Natural killer cell (primary cell): Measurements from ENCODE around the gene COL11A1. TPM values are rescaled to one million over a fixed set of nuclear protein-coding genes. Genes with fewer than 3 reads are reported as not detected.

ENCODE experiments used
- ATAC-seq, 3 donors: fragments of 150-1000 bp in 2 of 3; fragments of 200-7000 bp in 1 of 3; cut with Tn5 transposase; 1 replicate in 1 of 3; 2 replicates in 2 of 3; pipeline ENCODE4 v1.10.0; 2021; ENCODE audit warnings: mild to moderate bottlenecking in 2 of 3, moderate library complexity in 2 of 3
- DNase-seq, 2 donors: peaks; one replicate each; pipeline versions ENCODE4 v3.0.0 to v3.0.0-alpha.2; 2013 to 2021; ENCODE audit warnings: mixed read lengths in 1 of 2
- H3K27ac ChIP-seq: one replicate; pipeline ENCODE4 v1.5.1; 2013; ENCODE audit warnings: mild to moderate bottlenecking, low read length
- H3K27me3 ChIP-seq: one replicate; pipeline ENCODE4 v1.6.1; 2013; ENCODE audit warnings: low read length; ENCODE audit not compliant: control insufficient read depth, insufficient read depth
- H3K36me3 ChIP-seq: one replicate; pipeline ENCODE4 v1.6.1; 2013; ENCODE audit warnings: low read length; ENCODE audit not compliant: control insufficient read depth, insufficient read depth
- H3K4me1 ChIP-seq: one replicate; pipeline ENCODE4 v1.6.1; 2013; ENCODE audit warnings: low read length; ENCODE audit not compliant: control insufficient read depth, insufficient read depth
- H3K4me3 ChIP-seq: one replicate; pipeline ENCODE4 v1.5.1; 2013; ENCODE audit warnings: low read length
- H3K9me3 ChIP-seq: one replicate; pipeline ENCODE4 v1.6.1; 2013; ENCODE audit warnings: low read length; ENCODE audit not compliant: control insufficient read depth, insufficient read depth
- H3K27ac Mint-ChIP-seq, 2 donors: one replicate each; pipeline ENCODE4 v1.8.0; 2022; ENCODE audit warnings: mild to moderate bottlenecking in 2 of 2, mixed read lengths in 2 of 2, moderate library complexity in 1 of 2
- H3K27me3 Mint-ChIP-seq, 2 donors: one replicate each; pipeline ENCODE4 v1.8.0; 2022; ENCODE audit warnings: low read depth in 2 of 2, mixed read lengths in 2 of 2
- H3K36me3 Mint-ChIP-seq: one replicate; pipeline ENCODE4 v1.8.0; 2022; ENCODE audit warnings: mixed read lengths
- H3K4me1 Mint-ChIP-seq, 2 donors: one replicate each; pipeline ENCODE4 v1.8.0; 2022; ENCODE audit warnings: mixed read lengths in 2 of 2
- H3K4me3 Mint-ChIP-seq: one replicate; pipeline ENCODE4 v1.8.0; 2022; ENCODE audit warnings: mild to moderate bottlenecking, moderate library complexity, mixed read lengths
- H3K9me3 Mint-ChIP-seq, 2 donors: one replicate each; pipeline ENCODE4 v1.8.0; 2022; ENCODE audit warnings: mixed read lengths in 2 of 2
- WGBS: methylation state at CpG from one replicate; pipeline ENCODE4 v1.1.7; 2013; ENCODE audit warnings: missing lambda C conversion rate; ENCODE audit not compliant: insufficient coverage; 5-methylcytosine and 5-hydroxymethylcytosine counted together
- intact Hi-C: fragments of 100-400 bp; cut with micrococcal nuclease; formaldehyde crosslinking; loops from one replicate; pipeline ENCODE4 v1.14.2; 2022
- total RNA-seq, 4 donors: library from RNA; stranded (reverse); fragments of 120-200 nt in 1 of 4; gene quantifications; one replicate each; pipeline versions ENCODE4 v1.2.3 to v1.2.4, GENCODE V29; 2013 to 2022
- TF ChIP-seq, protein P1 (sequence below): fragments of 200-600 bp; IDR thresholded peaks from one replicate; pipeline ENCODE4 v1.8.0; 2022; ENCODE audit warnings: antibody characterized with exemption

The COL11A1 gene
- total RNA-seq, 3 donors from 2014 or later (not counting 1 experiment from before 2014, with no cell fraction given): not detected

DNA sequence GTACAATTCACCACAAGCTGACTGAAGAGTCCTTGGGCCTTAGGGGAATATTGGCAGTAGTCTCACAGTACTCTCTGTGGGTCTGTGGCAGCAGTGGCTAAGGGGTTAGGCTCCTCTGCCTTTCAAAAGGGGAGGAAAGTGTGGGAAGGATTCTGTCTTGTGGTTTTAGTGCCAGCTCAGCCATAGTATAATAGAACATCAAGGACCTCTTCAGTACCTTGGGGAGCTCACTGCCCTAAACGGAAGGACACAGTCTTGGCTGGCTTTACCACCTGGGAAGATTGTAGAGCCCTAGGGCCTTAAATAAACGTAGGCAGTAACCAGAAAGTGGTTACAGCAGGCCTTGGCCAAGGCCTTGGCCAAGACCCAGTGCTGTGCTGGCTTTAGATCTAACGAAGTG, 265.7 kb downstream of the COL11A1 start:
- Mint-ChIP-seq H3K4me1 (no peaks in the 10 kb centered on the region), H3K27me3 (no peaks in the 10 kb centered on the region), H3K36me3 (peaks cover 11% of the 10 kb centered on the region), H3K27ac (no peak overlapping the region), H3K4me3 (no peak overlapping the region), H3K9me3 (peaks cover 20 to 32% of the 10 kb centered on the region in 2 donors)
- no peaks in the 10 kb centered on the region for H3K27me3 ChIP-seq
- no peaks in the 10 kb centered on the region for H3K4me1 ChIP-seq
- no peaks in the 10 kb centered on the region for H3K36me3 ChIP-seq
- ATAC-seq: no peak
- WGBS: 57% methylated on average over 3 of the region's 3 CpGs
- DNase-seq: no peak
- TF ChIP-seq, protein P1, sequence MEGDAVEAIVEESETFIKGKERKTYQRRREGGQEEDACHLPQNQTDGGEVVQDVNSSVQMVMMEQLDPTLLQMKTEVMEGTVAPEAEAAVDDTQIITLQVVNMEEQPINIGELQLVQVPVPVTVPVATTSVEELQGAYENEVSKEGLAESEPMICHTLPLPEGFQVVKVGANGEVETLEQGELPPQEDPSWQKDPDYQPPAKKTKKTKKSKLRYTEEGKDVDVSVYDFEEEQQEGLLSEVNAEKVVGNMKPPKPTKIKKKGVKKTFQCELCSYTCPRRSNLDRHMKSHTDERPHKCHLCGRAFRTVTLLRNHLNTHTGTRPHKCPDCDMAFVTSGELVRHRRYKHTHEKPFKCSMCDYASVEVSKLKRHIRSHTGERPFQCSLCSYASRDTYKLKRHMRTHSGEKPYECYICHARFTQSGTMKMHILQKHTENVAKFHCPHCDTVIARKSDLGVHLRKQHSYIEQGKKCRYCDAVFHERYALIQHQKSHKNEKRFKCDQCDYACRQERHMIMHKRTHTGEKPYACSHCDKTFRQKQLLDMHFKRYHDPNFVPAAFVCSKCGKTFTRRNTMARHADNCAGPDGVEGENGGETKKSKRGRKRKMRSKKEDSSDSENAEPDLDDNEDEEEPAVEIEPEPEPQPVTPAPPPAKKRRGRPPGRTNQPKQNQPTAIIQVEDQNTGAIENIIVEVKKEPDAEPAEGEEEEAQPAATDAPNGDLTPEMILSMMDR: no peak
- no peak overlapping the region for H3K4me3 ChIP-seq
- H3K27ac ChIP-seq: no peak overlapping the region
- intact Hi-C loops: no loop called here
- peaks cover 16% of the 10 kb centered on the region for H3K9me3 ChIP-seq

DNA sequence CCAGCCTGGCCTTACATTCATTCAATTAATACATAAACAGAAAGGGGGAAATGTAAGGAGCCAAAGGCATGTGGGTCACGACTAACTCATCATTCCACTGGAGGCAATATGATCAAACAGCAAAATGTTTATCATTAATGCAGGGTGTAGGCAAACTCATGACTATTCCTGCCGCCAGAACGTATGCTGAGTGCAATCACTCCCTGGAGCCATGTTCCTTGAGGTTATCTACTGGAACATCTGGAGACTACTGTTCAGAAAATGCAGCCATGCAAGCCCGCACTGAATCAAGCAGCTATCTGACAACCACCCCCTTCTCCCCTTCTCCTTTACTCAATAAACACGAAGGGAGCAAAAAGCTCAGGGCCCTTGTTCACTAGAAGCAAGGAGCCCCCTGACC, 267.6 kb downstream of the COL11A1 start:
- TF ChIP-seq, protein P1: no peak
- Mint-ChIP-seq H3K4me3 (no peak overlapping the region), H3K27me3 (no peaks in the 10 kb centered on the region), H3K36me3 (peaks cover 2% of the 10 kb centered on the region), H3K27ac (no peak overlapping the region), H3K4me1 (no peaks in the 10 kb centered on the region), H3K9me3 (peaks cover 15 to 24% of the 10 kb centered on the region in 2 donors)
- no peak for DNase-seq
- Histone ChIP-seq H3K27me3 (no peaks in the 10 kb centered on the region), H3K4me1 (no peaks in the 10 kb centered on the region), H3K4me3 (no peak overlapping the region), H3K9me3 (peaks cover 16% of the 10 kb centered on the region), H3K27ac (no peak overlapping the region), H3K36me3 (no peaks in the 10 kb centered on the region)
- intact Hi-C loops: no loop called here
- ATAC-seq: no peak
- WGBS: 74% methylated on average over 5 of the region's 5 CpGs

DNA sequence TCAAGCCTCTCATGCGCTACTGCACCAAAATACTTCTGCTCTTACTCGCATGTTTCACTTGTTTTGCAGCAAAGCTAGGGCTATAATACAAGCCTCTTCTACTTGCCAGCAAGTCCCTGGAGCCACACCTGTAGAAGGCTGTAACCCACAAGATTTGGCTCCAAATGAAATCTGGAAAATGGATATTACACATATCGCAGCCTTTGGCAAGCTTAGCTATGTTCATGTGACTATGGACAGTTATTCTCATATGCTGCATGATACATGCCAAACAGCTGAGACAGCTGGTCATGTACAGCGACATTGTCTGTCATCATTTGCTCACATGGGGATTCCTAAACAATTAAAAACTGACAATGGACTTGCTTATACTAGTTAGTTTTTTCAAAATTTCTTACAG, 270.3 kb downstream of the COL11A1 start:
- Histone ChIP-seq H3K4me1 (no peaks in the 10 kb centered on the region), H3K9me3 (peaks cover 19% of the 10 kb centered on the region), H3K27me3 (no peaks in the 10 kb centered on the region), H3K4me3 (no peak overlapping the region), H3K27ac (no peak overlapping the region), H3K36me3 (no peaks in the 10 kb centered on the region)
- Mint-ChIP-seq H3K9me3 (peaks cover 7 to 17% of the 10 kb centered on the region in 2 donors), H3K27ac (no peak overlapping the region), H3K4me3 (no peak overlapping the region), H3K4me1 (no peaks in the 10 kb centered on the region), H3K27me3 (no peaks in the 10 kb centered on the region), H3K36me3 (no peaks in the 10 kb centered on the region)
- intact Hi-C loops: no loop called here
- WGBS: 87% methylated on average over 4 of the region's 4 CpGs
- TF ChIP-seq, protein P1: no peak
- ATAC-seq (no peak), DNase-seq (no peak)

DNA sequence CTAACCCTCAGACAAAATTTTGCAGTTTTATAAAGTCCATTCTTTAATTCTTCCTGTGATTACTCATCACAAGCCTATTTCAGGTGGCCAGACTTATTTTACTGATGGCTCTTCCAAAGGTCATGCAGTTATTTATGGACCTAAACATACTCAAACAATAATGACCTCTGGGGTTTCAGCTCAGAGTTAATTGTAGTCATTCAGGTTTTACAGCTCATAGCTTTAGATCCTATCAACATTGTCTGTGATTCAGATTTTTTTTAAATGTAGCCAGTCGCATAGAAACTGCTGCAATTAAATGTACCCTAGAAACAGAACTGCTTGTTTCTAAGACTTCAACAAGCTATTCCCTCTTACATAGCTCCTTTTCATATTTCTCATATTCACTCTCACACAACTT, 270.8 kb downstream of the COL11A1 start:
- Histone ChIP-seq H3K27ac (no peak overlapping the region), H3K36me3 (no peaks in the 10 kb centered on the region), H3K4me3 (no peak overlapping the region), H3K4me1 (no peaks in the 10 kb centered on the region), H3K9me3 (peaks cover 15% of the 10 kb centered on the region), H3K27me3 (no peaks in the 10 kb centered on the region)
- Mint-ChIP-seq H3K4me1 (no peaks in the 10 kb centered on the region), H3K9me3 (peaks cover 9 to 14% of the 10 kb centered on the region in 2 donors), H3K36me3 (no peaks in the 10 kb centered on the region), H3K27ac (no peak overlapping the region), H3K27me3 (no peaks in the 10 kb centered on the region), H3K4me3 (no peak overlapping the region)
- TF ChIP-seq, protein P1: no peak
- WGBS: 88% methylated on average over 1 of the region's 1 CpG
- intact Hi-C loops: no loop called here
- no peak for DNase-seq
- ATAC-seq: no peak
